Measurements from ENCODE around the gene ETV3L.

GRCh38 chr1:157095551-157095950, 4.1 kb downstream of the ETV3L start:
- TF ChIP-seq POLR2AphosphoS5 (IDR thresholded peaks at IDR 0.05; ENCODE audit: low read depth, low read length) (no peak), CTCF (IDR thresholded peaks at IDR 0.05) (no peak), SIN3A (IDR thresholded peaks at IDR 0.05; ENCODE audit: borderline replicate concordance, insufficient read depth, low read depth, low read length) (no peak)
